Measurements from ENCODE around the gene PSME3. TPM values are rescaled to one million over a fixed set of nuclear protein-coding genes. Genes with fewer than 3 reads are reported as not detected.
A peak's percentile ranks its signal among the peaks of the same experiment; 100 is the strongest.

The PSME3 gene
- total and polyA plus RNA-seq, 2 of the 13 experiments (the other 11 are each of a cell fraction or from before 2014, with no cell fraction given): 66.3 to 135 TPM

- TF ChIP-seq TRIM22 (IDR thresholded peaks at IDR 0.05) (no peak), RNF2 (conservative IDR thresholded peaks at IDR 0.05; ENCODE audit: low read depth) (no peak), ZNF205 (CRISPR knock-in tag; IDR thresholded peaks at IDR 0.05) (no peak), EZH2 (conservative IDR thresholded peaks at IDR 0.05; ENCODE audit: low read depth, low read length) (no peak), NFE2 (CRISPR knock-in tag; IDR thresholded peaks at IDR 0.05) (no peak), BRD4 (CRISPR knock-in tag; IDR thresholded peaks at IDR 0.05) (0 out of 2 replicates have a peak, but pooled peaks have one; percentile 52), ZFAT (CRISPR knock-in tag; conservative IDR thresholded peaks at IDR 0.05) (no peak), RARA (CRISPR knock-in tag; IDR thresholded peaks at IDR 0.05) (peak; percentile 73), RBM22 (optimal IDR thresholded peaks at IDR 0.05; ENCODE audit: low read length) (no peak), FOSL2 (CRISPR knock-in tag; IDR thresholded peaks at IDR 0.05) (no peak; the same call in 1 of the 2 replicates), CBX2 (IDR thresholded peaks at IDR 0.05; ENCODE audit: low read depth, low read length) (no peak), CBX2 (CRISPR knock-in tag; IDR thresholded peaks at IDR 0.05; ENCODE audit: low read depth) (no peak), REST (IDR thresholded peaks at IDR 0.05; ENCODE audit: borderline replicate concordance in 1 of 2, low read depth in 1 of 2, low read length in 2 of 2) (no peak), ZNF557 (CRISPR knock-in tag; IDR thresholded peaks at IDR 0.05) (no peak), ZNF367 (CRISPR knock-in tag; IDR thresholded peaks at IDR 0.05; ENCODE audit: borderline replicate concordance) (no peak), ZMAT5 (CRISPR knock-in tag; IDR thresholded peaks at IDR 0.05; ENCODE audit: borderline replicate concordance, low read depth) (no peak), ZNF788 (CRISPR knock-in tag; IDR thresholded peaks at IDR 0.05; ENCODE audit: borderline replicate concordance) (no peak; the same call in 1 of the 2 replicates), ZBTB33 (CRISPR knock-in tag; IDR thresholded peaks at IDR 0.05) (no peak), KAT8 (CRISPR knock-in tag; IDR thresholded peaks at IDR 0.05) (peak; percentile 25; the same call in 1 of the 2 replicates)
- TF ChIP-seq, protein P1, sequence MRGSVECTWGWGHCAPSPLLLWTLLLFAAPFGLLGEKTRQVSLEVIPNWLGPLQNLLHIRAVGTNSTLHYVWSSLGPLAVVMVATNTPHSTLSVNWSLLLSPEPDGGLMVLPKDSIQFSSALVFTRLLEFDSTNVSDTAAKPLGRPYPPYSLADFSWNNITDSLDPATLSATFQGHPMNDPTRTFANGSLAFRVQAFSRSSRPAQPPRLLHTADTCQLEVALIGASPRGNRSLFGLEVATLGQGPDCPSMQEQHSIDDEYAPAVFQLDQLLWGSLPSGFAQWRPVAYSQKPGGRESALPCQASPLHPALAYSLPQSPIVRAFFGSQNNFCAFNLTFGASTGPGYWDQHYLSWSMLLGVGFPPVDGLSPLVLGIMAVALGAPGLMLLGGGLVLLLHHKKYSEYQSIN (CRISPR knock-in tag; IDR thresholded peaks at IDR 0.05; ENCODE audit: borderline replicate concordance): no peak
These were observed 45.1 kb downstream of the PSME3 start (continued) for GRCh38 chr17:42878123-42878880.

Measured in HepG2 (cell line).